Heart right ventricle (tissue), 16 donors: ENCODE data around the gene SCAMP4. TPM values are rescaled to one million over a fixed set of nuclear protein-coding genes. Genes with fewer than 3 reads are reported as not detected.

ENCODE experiments used
- ATAC-seq, 8 donors: fragments of 200-7000 bp; cut with Tn5 transposase; one replicate each; pipeline ENCODE4 v1.9.1; 2020; ENCODE audit warnings: mild to moderate bottlenecking in 8 of 8, moderate library complexity in 8 of 8, moderate number of reproducible peaks in 1 of 8
- DNase-seq, 2 donors: peaks; one replicate each; pipeline ENCODE4 v3.0.0-alpha.2; 2020
- H3K27ac ChIP-seq, 10 donors: fragments of 200-600 bp; sonication (generic) in 2 of 10; one replicate each; pipeline versions ENCODE4 v1.5.0 to v1.8.0; 2020 to 2022; ENCODE audit warnings: mild to moderate bottlenecking in 3 of 10
- H3K27me3 ChIP-seq, 7 donors: fragments of 200-600 bp; one replicate each; pipeline ENCODE4 v1.8.0; 2021 to 2022; ENCODE audit warnings: mild to moderate bottlenecking in 2 of 7
- H3K36me3 ChIP-seq, 9 donors: fragments of 200-600 bp; sonication (generic) in 1 of 9; one replicate each; pipeline versions ENCODE4 v1.5.0 to v1.8.0; 2020 to 2022; ENCODE audit warnings: mild to moderate bottlenecking in 2 of 9
- H3K4me1 ChIP-seq, 9 donors: fragments of 200-600 bp; sonication (generic) in 1 of 9; one replicate each; pipeline versions ENCODE4 v1.5.0 to v1.8.0; 2020 to 2022; ENCODE audit warnings: mild to moderate bottlenecking in 4 of 9
- H3K4me3 ChIP-seq, 10 donors: fragments of 200-600 bp; sonication (generic) in 2 of 10; one replicate each; pipeline versions ENCODE4 v1.5.0 to v1.8.0; 2020 to 2022; ENCODE audit warnings: mild to moderate bottlenecking in 7 of 10, moderate library complexity in 2 of 10
- H3K9me3 ChIP-seq, 11 donors: fragments of 200-600 bp in 10 of 11; sonication (generic) in 2 of 11; one replicate each; pipeline versions ENCODE4 v1.5.0 to v1.8.0; 2013 to 2022; ENCODE audit warnings: mild to moderate bottlenecking in 2 of 11, control low read depth in 1 of 11, moderate library complexity in 1 of 11
- WGBS, 2 donors: extraction: QIAGEN DNeasy Blood & Tissue Kit; methylation state at CpG; one replicate each; pipeline ENCODE4 v1.1.7; 2013; ENCODE audit warnings: inconsistent platforms in 1 of 2; 5-methylcytosine and 5-hydroxymethylcytosine counted together
- intact Hi-C, 10 donors: fragments of 100-400 bp; cut with DNase I; formaldehyde crosslinking; loops; one replicate each; pipeline versions ENCODE4 v1.11.1 to v1.14.2; 2022
- polyA plus RNA-seq, 2 donors: library from polyadenylated mRNA; stranded (reverse); fragments of 200-250 nt; gene quantifications; one replicate each; pipeline ENCODE4 v1.2.3, GENCODE V29; 2013
- total RNA-seq, 10 donors: library from RNA; stranded (reverse); fragmentation: NEBNext Ultra II Directional in 3 of 10; extraction: Animal tissue kit (Norgen Biotek cat#: 25700) in 3 of 10; gene quantifications; one replicate each; pipeline versions ENCODE4 v1.2.1 to v1.2.4, GENCODE V29; 2021 to 2023
- TF ChIP-seq, protein P1 (sequence below), 9 donors: fragments of 200-600 bp; sonication (generic) in 2 of 9; IDR thresholded peaks; one replicate each; pipeline versions ENCODE4 v1.5.0 to v1.8.0; 2021 to 2022; ENCODE audit warnings: antibody characterized with exemption in 9 of 9, mild to moderate bottlenecking in 5 of 9, moderate library complexity in 1 of 9
- donor health status: Arrhythmogenic right ventricular cardiomyopathy.
- donor health status: ischemic (EF 13 %, LVEDD 7.1; RV severe dilation, severe dysfunction).
- donor health status: healthy with polysubstance abuse.
- donor health status: DM: no; HTN: yes; CAD: no.
- donor health status: DM: no; HTN: no; CAD: no.
- donor health status: ischemic (EF 25% LVEDD 6.9; RV normal size, moderate dysfunction).
- donor health status: ischemic (EF 25% LVEDD 5.7; RV mildly dilated, moderate dysfunction).
- donor health status: healthy.
- donor health status: DM: yes; HTN: yes; CAD: no.
- donor health status: Ischemic cardiomyopathy.
- donor health status: ischemic (EF 35%, LVEDD 5.7; RV mildly dilated, moderate dysfunction).
- donor health status: nonischemic (EF 11% LVEDD 7.7; RV severe dilation, severe dysfunction).
- donor health status: DM: yes; HTN: yes; CAD: no.
- donor health status: PGD.
- donor health status: ischemic (EF 29% LVEDD 5.4; RV normal size, mild dysfunction).
- donor health status: nonischemic (EF 23%, LVEDD 6.1; RV moderate dilation, normal function).

The SCAMP4 gene
- total and polyA plus RNA-seq, 12 donors = 11.7 to 24.2 (median 15.8) TPM

- Histone ChIP-seq H3K9me3 (peaks cover 0 to 9% (median 0%) of the 10 kb centered on the region in 11 donors), H3K27ac (no peak overlapping the region), H3K4me3 (no peak overlapping the region), H3K27me3 (no peaks in the 10 kb centered on the region), H3K36me3 (no peaks in the 10 kb centered on the region), H3K4me1 (peaks cover 5 to 25% (median 19%) of the 10 kb centered on the region in 9 donors)
- intact Hi-C loops = loop anchor here in 4 of 10 donors (5.0 to 10.0 kb wide), 3 partner anchors 85 to 1572 kb away; partner anchors contain the start of genes BTBD2 (in 1 of the 4), DOHH (in 1 of the 4) and FZR1 (in 1 of the 4)
- TF ChIP-seq, protein P1, sequence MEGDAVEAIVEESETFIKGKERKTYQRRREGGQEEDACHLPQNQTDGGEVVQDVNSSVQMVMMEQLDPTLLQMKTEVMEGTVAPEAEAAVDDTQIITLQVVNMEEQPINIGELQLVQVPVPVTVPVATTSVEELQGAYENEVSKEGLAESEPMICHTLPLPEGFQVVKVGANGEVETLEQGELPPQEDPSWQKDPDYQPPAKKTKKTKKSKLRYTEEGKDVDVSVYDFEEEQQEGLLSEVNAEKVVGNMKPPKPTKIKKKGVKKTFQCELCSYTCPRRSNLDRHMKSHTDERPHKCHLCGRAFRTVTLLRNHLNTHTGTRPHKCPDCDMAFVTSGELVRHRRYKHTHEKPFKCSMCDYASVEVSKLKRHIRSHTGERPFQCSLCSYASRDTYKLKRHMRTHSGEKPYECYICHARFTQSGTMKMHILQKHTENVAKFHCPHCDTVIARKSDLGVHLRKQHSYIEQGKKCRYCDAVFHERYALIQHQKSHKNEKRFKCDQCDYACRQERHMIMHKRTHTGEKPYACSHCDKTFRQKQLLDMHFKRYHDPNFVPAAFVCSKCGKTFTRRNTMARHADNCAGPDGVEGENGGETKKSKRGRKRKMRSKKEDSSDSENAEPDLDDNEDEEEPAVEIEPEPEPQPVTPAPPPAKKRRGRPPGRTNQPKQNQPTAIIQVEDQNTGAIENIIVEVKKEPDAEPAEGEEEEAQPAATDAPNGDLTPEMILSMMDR (IDR thresholded peaks at IDR 0.05) = no peak
- DNase-seq (no peak), ATAC-seq (no peak)
- 90 to 92% methylated on average over 8 of the region's 8 CpGs for WGBS, 2 donors
These were observed 27.2 kb downstream of the SCAMP4 start for GRCh38 chr19:1932395-1932794.

DNA sequence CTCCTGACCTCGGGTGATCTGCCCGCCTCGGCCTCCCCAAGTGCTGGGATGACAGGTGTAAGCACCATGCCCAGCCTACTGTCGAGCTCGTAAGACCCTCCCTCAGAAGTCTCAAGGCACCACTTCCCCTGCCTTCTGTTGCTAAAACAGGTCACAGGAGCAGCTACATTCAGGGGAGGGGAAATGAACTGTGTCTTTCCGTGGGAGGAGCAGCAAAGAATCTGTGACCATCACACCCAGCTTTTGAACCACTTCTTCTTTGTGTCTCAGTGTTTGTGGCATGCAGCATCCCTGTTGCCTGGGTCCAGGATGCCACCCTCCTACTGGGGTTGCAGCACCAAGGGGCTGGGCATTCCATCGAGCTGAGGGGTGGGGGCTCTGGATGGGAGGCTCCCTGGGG is 28.0 kb downstream of the SCAMP4 start:
- ATAC-seq (no peak), DNase-seq (no peak)
- H3K36me3 ChIP-seq = no peaks in the 10 kb centered on the region
- no peaks in the 10 kb centered on the region for H3K27me3 ChIP-seq
- 73% methylated on average over 7 of the region's 7 CpGs for WGBS, 2 donors
- peaks cover 5 to 25% (median 19%) of the 10 kb centered on the region in 9 donors for H3K4me1 ChIP-seq
- H3K9me3 ChIP-seq = peaks cover 0 to 9% (median 0%) of the 10 kb centered on the region in 11 donors
- intact Hi-C loops = loop anchor here in 4 of 10 donors (5.0 to 10.0 kb wide), 3 partner anchors 84 to 1572 kb away; partner anchors contain the start of genes BTBD2 (in 1 of the 4), DOHH (in 1 of the 4) and FZR1 (in 1 of the 4)
- no peak overlapping the region for H3K4me3 ChIP-seq
- TF ChIP-seq, protein P1 (IDR thresholded peaks at IDR 0.05) = no peak
- no peak overlapping the region for H3K27ac ChIP-seq

DNA sequence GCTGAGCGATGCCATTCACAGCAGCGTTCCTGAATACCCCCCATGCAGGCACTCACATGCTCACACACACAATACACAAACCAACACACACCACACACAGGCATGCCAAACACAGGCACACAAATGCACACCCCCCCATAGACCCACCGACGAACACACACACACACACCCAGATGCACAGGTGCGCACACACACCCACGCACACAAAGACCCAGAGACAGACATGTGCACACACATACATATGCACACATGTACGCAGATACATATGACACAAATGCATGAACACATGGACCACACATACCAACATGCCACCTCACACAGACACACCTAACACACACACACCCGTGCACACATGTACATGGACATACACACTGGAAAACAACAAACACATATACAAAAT is 28.7 kb downstream of the SCAMP4 start:
- peaks cover 0 to 9% (median 0%) of the 10 kb centered on the region in 11 donors for H3K9me3 ChIP-seq
- WGBS, 2 donors = 91 to 92% methylated on average over 8 of the region's 8 CpGs
- TF ChIP-seq, protein P1 (IDR thresholded peaks at IDR 0.05) = no peak
- no peak overlapping the region for H3K4me3 ChIP-seq
- H3K4me1 ChIP-seq = peaks cover 5 to 23% (median 19%) of the 10 kb centered on the region in 9 donors
- ATAC-seq = no peak
- H3K27ac ChIP-seq = no peak overlapping the region
- H3K36me3 ChIP-seq = no peaks in the 10 kb centered on the region
- intact Hi-C loops = loop anchor here in 5 of 10 donors (2.0 to 10.0 kb wide), 4 partner anchors 61 to 1571 kb away; partner anchors contain the start of genes BTBD2 (in 1 of the 5), DOHH (in 1 of the 5) and FZR1 (in 1 of the 5)
- no peak for DNase-seq
- no peaks in the 10 kb centered on the region for H3K27me3 ChIP-seq

DNA sequence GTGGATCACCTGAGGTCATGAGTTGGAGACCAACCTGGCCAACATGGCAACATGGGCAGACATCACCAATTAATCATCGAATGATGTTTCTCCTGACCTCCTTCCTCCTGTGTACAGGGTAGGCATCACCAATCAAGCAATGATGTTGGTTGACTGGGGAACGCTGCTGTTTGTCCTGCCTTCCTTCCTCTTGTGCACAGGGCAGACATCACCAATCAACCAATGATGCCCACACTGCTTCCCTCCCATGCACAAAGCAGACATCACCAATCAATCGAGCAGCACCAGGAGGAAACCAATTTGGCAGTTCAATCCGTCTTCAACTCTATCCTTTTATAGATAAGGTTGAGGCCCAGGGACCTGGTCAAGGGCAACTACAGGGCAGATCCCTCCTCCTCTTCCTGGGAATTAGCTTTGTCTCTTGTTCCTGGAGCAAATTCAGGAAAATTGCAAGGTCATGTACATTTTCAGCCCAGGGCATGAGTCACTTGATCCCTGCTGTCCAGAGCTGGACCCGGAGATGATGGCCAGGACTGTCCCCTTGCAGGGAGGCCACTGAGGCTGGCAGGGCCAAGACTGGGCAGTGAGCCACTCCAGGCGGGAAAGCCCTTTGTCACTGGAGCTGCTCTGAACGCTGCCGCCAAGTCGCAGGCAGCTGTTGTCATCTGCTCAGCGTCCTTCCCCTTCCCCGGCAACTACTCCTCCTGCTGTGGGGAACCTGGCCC is 30.4 kb downstream of the SCAMP4 start:
- H3K27ac ChIP-seq = peak overlapping the region in 4 of 10 donors; percentile 23 to 59 (median 25)
- peaks cover 0 to 25% (median 19%) of the 10 kb centered on the region in 9 donors for H3K4me1 ChIP-seq
- H3K9me3 ChIP-seq = peaks cover 0 to 9% (median 0%) of the 10 kb centered on the region in 11 donors
- intact Hi-C loops = loop anchor here in 4 of 10 donors (2.0 to 10.0 kb wide), 4 partner anchors 63 to 1569 kb away; partner anchors contain the start of genes BTBD2 (in 1 of the 4), DOHH (in 1 of the 4) and FZR1 (in 1 of the 4)
- WGBS, 2 donors = 29 to 43% methylated on average over 11 of the region's 11 CpGs
- no peak overlapping the region for H3K4me3 ChIP-seq
- DNase-seq (no peak), ATAC-seq (peak in 1 of 8 donors; percentile 27)
- TF ChIP-seq, protein P1 (IDR thresholded peaks at IDR 0.05) = no peak
- no peaks in the 10 kb centered on the region for H3K27me3 ChIP-seq
- no peaks in the 10 kb centered on the region for H3K36me3 ChIP-seq
